T-helper 1 cell treated with Interleukin-12 subunit alpha and Interleukin-12 subunit beta and Interleukin-4 antibody, amounts not matched to agents 30 ng/mL and 1 ng/mL, for 36 hours (primary cell): Measurements from ENCODE around the gene CLCN7. TPM values are rescaled to one million over a fixed set of nuclear protein-coding genes. Genes with fewer than 3 reads are reported as not detected.
"Not testable (repeated sequence)": the region's sequence is repeated elsewhere in the genome, so short reads cannot be mapped to it uniquely, and the experiment has no call there.

Source experiments
- intact Hi-C: fragments of 100-400 bp; cut with micrococcal nuclease; formaldehyde crosslinking; loops from one replicate; pipeline ENCODE4 v1.15.1; 2024
- total RNA-seq: library from RNA; stranded (reverse); gene quantifications from 2 replicates; pipeline ENCODE4 v1.2.3, GENCODE V29; 2022

The CLCN7 gene
- total RNA-seq, 1 donor from 2014 or later: 81.0 TPM

DNA sequence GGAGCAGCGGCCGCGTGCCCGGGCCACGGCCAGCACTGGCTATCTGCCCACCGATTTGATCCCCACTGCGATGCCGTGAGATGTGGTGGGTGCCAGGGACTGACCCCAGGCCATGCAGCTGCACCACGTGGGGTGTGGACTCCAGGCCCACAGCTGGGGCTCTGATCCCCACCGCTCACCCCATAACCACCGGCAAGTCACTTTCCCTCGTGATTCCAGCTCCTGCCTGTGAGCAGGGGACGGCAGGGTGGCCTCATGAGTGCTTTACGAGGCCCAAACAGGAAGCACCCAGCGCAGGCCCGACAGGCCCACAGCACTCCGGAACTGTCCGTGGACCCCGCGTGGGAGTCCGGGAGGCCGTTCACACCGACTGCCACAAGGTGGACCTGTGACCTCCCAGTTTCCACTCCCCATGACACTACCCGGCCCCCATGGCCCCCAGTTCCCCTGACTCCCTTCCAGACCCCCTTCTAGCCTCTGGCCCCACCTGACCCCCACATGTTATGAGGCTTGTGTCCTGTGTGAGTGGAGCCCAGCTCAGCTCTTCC lies 13.3 kb upstream of the CLCN7 start:
- intact Hi-C loops: no loop called here

DNA sequence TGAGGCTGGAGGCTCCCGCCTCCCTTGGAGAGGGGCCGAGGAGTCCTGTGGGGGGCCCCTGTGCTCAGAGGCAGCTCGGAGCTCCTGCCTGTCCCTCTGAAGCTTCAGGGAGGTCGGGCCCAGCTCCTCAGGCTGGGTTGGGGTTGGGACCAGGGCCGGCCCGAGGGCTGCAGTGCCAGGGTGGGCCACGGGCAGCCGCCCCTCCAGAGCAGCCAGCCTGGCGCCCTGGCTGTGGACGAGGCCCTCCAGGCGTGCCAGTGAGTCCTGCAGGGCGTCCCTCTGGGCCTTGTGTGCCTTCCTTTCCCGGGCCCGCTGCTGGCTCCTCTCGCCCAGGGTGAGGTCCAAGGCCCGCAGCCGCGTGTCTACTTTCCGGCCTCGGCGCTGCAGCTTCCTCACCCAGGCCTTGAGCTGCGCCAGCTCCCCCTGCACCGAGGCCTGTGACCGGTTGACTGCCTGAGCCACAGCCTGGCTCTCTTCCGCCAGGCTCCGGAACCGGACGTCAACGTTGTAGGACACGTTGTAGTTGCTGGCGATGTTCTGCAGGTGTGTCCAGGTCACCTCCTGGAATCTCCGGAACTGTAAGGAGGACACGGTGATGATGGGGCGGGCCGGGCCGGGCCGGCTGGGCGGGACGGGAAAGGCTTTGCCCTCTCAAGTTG lies 12.7 kb upstream of the CLCN7 start:
- intact Hi-C loops: no loop called here

DNA sequence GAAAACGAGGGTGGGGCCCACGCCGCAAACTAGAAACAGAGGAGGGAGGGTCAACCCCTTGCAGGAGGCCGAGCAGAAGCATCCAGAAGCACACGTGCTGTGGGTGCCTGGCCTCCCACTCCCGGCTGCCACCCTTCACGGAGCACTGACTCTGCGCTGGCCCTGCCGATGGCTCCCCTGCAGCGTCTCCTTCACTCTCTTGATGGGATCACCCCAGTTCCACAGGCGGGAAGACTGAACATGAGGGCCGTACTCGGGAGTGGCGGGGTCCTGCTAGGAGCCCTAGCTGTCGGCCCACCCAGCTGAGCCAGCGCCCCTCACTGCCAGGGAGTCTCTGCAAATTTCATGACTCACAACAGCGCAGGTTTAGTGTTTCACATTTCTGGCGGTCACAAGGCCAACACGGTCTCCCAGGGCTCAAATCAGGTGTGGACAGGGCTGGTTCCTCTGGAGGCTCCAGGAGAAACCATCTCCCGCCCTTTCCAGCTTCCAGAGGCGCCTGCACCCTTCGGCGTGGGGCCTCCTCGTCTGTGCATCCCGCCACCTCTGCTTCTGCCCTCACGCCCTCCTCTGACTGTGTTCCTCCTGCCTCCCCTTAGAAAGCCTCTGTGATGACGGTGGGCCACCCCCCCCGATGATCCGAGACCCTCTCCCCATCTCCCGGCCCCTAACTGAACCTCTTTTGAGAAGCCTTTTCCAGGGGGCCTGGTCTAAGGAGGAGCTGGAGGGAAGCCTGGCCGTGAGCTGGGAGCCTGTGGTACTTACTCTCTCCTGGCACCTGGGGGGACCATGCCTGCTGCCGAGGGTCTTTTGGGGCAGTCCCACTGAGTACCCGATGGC lies 11.9 kb upstream of the CLCN7 start:
- intact Hi-C loops: no loop called here

DNA sequence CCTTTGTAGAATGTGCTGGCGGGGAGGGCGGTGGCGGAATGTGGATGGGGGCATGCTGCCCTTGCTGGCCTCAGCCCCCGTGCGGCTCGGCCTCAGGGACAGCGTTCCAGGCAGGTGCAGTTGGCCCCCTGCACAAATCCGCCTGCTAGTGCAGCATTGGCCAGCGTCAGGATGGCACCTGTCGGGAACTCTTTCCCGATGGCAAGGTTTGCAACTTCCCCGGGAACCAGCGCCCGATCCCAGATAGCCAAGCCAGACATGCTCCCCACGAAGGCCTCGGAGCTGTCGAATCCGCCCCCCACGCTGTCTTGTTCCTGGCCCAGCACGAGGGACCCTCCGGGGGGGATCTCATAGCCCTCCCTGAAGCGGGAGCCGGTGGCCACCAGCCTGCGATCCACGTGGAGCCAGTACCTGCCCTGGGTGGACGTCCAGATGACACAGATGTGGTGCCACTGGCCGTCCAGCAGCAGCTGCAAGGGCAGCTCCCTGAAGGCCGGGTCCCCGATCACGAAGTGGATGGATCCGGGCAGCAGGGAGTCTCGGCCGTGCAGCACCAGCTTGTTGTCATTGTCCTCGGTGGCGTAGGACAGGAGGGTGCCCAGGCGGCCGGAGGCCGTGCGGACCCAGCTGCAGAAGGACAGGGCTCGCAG lies 11.1 kb upstream of the CLCN7 start:
- intact Hi-C loops: no loop called here

DNA sequence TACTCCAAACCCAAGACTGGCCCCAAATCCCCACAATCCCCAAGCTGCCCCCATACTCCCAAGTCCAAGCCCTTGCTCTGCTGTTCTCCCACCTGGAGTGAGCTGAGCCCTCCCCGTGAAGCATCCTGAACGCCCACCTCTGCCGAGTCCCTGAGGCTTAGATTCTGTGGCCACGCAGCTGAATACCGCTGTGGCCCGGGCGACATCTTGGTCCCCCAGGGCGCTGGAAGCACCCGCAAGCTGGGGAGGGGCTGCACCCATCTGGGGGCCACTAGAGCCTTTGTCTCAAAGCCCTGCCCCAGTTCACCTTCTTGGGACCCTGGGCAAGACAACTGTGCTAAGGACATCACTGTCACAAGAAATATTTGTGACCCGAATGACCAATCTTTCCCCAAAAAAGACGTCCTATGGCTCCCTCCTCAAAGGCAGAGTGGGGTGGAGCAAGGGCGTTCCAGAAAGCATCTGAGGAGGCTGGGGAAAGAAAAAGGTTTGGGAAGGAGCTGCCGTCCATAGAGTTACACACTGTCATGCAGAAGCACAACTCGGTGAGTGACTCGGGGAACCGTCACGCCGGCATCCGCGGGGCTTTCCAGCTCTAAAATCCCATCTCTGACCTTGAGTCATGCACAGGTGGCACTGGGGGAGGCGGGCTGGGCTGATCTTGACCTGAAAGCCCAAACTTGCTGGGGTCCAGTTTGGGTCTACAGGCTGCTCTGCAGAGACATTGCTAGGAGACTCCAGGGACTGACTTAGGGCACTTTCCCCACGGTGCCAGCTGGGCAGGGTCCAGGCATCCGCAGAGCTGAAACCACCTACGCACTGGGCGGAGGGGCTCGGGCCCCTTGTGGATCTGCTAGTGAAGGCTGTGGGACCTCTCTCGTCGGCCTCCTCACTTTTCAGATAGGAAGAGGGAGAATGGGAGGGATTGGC lies 7.3 kb upstream of the CLCN7 start:
- intact Hi-C loops: no loop called here

DNA sequence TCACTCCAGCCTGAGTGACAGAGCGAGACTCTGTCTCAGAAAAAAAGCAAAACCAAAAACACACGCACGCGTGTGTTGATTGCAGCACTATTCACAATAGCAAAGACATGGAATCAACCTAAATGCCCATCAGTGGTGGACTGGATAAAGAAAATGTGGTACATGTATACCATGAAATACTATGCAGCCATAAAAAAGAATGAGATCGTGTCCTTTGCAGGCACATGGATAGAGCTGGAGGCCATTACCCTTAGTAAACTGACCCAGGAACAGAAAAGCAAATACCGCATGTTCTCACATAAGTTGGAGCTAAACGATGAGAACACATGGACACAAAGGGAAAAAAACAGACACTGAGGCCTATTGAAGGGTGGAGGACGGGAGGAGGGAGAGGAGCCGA lies 4.1 kb upstream of the CLCN7 start:
- intact Hi-C loops: loop anchor here (5.0 kb wide), 1 partner anchor 53 kb away; the partner anchor contains the start of gene TMEM204

DNA sequence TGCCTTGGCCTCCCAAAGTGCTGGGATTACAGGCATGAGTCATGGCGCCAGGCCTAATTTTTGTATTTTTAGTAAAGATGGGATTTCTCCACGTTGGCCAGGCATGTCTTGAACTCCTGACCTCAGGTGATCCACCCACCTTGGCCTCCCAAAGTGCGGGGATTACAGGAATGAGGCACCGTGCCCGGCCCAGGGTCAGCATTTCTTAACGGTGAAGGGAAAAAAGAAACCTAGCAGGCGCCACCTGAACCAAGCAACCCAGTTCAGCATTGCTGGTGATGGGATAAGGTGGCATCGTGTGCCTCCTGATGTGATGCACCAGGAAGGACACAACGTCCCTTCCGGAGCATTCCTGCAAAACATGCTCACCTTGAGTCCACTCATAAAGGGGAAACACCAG lies 2.2 kb upstream of the CLCN7 start:
- intact Hi-C loops: loop anchor here (5.0 kb wide), 1 partner anchor 55 kb away; the partner anchor contains the start of gene TMEM204

DNA sequence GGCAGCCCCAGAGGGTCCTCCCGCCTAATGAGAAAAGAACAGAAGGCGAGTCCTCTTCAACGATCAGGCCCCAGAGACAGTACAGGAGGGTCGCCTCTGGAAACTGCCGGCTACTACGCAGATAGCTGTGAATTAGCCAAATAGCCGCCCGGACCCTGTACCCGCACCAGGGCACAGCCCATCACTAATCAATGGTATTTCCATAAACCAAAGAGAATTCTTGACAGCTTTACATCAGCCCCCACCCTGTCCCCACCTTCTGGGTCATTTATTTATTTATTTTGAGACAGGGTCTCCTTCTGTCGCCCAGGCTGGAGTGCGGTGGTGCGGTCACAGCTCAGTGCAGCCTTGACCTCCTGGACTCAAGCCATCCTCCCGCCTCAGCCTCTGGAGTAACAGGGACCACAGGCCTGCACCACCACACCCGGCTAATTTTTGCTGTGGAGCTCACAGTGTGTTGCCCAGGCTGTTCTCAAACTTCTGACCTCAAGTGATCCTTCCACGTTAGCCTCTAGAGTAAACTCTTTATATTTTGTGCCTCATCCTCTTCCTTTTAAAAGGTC lies 805 bp upstream of the CLCN7 start:
- intact Hi-C loops: loop anchor here (1.0 to 5.0 kb wide), 6 partner anchors 18 to 297 kb away; partner anchors contain the start of genes CRAMP1, EME2, IFT140 and MRPS34

DNA sequence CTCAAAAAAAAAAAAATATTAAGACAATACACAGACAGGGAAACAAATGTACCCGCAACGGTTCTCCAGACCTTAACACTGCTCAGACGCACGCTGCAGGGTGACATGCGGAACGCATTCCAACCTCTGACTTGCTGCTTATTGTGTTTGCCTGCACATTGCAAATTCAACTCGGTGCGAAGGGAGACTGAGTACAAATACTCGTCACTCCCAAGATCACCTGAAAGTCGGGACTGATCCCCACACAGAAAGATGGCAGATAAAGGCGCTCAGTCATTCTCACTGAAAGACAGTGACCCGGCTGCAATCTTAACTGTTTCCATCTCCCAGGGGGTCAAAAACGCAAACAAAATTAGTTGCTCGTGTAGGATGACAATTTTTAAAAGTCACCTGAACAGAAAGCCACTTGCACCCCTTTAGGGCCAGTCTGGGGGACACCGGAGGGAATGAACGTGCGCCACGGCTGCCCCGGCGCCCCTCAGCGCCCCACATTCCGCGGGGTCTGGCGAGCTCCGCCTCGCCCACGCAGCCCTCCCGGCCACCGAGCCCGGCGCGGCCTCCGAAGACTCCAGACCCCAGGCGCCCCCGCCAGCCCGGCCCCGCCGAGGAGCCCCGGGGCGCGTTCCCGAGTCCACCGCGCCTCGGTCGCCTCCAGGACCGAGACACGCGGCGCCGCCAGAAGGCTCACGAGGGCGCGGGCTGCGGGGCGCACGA lies 589 bp downstream of the CLCN7 start:
- intact Hi-C loops: loop anchor here (2.0 kb wide), 3 partner anchors 69 to 299 kb away; partner anchors contain the start of genes CRAMP1, EME2, IFT140 and MRPS34

DNA sequence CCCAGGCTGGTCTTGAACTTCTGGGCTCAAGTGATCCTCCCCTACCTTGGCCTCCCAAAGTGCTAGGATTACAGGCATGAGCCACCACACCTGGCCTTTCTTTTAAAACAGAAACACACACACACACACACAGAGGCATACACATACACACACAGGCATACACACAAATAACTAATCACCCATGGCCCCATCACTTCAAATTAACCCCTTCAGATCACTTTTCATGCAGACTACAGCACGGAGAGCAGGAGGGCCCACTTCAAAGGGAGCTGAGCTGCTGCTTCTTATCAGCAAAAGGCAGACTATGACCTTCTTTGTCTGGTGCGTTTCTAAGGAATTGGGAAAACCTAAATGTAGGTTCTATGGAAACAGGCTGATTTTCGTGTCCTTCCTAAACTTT lies 1.9 kb downstream of the CLCN7 start:
- intact Hi-C loops: no loop called here

DNA sequence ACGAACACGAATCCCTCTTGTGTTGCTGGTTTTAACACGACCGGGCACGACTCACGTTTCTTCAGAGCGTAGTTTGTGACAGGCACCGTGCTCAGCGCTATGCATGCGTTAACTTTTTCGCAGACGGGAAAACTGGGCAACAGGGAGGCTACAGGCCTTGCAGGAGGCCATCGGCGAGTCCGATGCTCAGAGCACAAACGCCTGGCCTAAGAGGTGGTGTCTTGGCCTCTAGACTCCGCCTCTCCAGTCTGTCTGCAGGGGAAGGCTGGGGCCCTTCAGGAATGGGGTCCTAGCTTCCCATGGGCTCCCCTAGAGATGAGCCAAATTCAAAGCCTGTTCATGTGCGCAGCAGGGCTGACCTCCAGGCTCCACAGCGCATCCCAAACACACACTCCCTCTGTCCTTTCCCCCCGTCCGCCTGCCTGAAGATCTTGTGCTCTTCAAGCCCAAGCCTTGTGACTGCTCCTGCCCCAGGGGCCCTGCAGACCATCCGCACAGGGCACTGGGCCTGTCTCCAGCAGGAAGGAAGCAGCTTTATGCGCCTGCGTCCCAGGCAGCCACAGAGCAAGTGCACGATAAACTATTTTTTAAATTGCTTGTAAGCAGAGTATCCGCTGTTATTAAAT lies 3.1 kb downstream of the CLCN7 start:
- intact Hi-C loops: no loop called here

DNA sequence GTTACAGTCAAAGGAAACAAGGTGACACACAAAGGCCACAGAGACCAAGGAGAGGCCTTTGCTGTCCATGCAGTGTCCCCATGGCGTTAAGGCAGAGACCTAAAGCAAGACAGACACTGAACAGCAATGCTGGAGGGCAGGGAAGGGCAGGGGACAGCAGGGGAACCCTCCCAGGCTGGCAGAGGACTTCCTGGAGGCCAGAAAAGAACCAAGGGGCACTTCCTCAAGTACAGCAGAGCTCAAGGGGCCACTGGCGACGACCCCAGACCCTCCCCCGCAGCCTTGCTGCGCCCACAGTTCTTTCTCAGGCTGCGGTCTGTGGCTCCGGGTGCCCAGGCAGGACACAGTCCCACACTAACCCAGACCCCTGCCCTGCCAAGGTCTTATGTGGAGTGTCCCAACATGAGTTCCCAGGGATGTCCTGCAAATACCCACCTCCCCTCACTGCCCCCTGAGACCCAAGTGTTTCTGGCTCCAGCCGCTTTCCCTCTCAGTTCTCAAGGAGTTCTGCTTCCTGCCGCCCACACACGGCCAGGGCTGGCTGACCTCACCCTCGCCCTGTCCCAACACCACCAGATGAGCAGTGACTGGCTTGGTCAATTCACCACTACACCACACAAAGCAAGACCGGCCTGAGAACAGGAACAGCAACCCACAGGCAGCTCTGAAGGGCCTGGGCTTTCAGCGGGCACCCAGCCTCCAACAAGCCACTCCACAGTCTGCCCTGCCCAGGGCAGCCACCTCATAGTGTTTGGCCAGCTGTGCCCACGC lies 4.2 kb downstream of the CLCN7 start:
- intact Hi-C loops: no loop called here

DNA sequence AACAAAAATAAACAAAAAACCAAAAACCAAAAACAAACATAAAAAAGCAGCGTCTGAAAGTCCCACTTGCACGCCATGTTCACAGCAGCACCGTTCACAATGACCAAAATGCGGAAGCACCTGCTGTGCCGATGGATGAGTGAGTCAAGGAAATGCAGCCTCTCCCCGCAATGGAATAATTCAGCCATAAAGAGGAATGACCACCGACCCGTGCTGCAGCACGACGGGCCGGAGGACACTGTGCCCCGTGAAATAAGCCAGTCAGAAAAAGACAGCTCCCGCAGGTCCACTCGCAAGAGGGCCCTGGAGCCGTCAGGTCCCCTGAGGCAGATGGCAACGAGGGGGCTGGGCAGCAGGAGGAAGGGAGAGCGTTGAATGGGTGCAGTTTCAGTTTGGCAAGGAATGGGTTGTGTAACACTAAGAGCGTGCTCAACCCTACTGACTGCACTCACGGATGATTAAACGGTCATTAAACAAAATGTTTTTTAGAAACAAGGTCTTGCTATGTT lies 5.1 kb downstream of the CLCN7 start:
- intact Hi-C loops: no loop called here

DNA sequence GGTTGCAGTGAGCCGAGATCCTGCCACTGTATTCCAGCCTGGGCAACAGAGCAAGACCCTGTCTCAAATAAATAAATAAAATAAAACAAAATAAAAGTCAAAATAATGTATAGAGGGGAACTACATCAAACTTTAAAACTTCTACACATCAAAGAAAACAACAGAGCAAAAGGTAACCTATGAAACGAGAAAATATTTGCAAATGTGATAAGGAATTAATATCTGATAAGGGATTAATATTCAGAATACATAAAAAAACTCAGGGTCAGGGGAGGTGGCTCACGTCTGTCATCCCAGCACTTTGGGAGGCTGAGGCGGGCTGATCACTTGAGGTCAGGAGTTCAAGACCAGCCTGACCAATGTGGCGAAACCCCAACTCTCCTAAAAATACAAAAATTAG lies 5.7 kb downstream of the CLCN7 start:
- intact Hi-C loops: not testable (repeated sequence)

DNA sequence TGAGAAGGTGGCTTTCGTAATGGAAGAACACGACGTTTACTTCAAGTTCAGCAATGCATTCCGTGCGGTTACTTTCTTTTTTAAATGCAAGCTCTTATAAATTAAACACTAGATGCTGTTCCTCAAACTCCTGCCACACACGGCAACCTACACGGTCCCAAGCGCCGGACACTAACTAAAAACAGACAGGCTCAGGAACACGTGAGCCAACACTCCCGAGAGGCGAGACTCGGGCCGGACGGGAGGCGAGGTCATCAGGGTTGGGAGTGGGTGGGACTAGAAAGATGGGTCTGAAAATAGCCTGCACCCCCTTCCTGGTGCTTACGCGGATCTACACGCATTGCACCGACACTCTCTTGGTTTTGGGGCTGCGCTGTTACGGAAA lies 6.4 kb downstream of the CLCN7 start:
- intact Hi-C loops: no loop called here

DNA sequence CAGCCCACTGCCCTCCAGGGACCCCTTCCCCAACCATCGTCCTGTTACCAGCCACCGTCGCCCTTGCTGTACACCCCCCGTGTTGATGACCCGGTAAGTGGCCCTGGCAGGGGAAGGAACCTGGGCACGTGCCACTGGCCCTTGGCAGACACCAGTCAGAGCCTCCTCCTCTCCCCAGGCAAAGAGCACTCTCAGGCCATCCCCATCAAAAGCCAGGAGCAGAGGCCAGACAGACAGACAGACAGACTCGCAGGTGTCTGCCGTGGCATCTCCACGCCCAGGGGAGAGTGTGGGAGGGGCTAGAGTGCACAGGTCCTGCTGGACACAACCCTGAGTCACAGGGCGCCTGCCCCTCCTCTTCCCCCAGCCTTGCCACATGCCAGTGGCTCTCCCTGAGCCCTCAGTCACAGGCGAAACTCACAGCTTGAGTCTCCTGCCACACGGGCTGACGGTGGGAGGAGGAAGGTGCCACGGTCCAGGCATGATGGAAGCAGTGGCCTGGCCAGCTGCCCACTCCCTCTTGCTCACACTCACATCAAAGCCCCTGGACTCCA lies 7.8 kb downstream of the CLCN7 start:
- intact Hi-C loops: no loop called here

DNA sequence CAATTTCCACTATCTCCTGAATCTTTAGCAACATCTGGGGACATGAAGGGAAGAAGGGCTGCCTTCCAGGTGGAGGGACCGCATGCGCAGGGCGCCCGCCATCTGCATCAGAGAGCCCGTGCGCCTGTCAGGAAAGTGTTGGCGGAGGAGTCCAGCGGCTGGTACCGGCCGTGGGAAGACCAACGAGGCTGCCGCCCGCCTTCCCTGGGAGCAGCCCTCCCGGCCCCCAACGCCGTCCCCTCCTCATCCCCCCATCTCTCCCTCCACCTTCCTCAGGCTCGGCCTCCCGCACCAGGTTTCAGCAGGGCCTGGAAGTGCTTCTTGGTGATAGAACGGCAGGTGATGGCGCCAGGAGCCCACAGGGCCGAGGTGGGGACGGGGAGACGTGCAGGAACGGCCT lies 8.8 kb downstream of the CLCN7 start:
- intact Hi-C loops: no loop called here

DNA sequence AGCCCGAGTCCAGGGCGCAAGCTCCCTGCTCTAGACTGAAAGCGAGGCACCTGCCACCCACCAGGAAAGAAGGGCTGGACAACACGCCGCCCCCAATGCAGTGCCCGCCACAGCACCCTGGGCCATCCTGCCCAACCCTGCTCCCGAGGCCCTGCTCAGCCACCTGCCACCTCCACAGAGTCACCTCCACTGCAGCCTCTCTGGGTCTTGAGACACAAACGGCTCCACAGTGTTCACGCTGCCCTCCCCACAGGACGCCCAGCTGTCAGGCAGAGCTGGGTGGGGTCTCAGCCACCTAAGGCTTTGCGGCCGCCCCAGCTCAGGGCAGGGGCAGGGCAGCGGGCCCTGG lies 9.3 kb downstream of the CLCN7 start:
- intact Hi-C loops: no loop called here
